Measurements from ENCODE around the gene ANKRD44.

DNA sequence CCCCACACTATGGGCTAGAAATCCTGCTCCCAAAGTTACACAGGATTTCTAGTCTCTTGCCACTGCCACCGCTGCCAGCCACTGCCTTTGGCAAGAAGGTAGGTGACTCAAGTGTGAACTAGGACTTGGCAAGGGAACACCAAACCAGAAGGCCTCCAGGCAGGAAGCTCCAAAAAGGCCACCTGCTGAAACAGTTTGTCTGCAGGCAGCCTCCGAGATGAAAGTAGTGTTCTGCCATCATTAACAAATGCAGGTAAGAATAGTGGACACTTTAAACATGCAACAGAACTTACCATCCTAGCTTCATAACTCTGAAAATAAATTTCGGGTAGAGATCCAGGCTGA lies 3.9 kb downstream of the ANKRD44 start:
- TF ChIP-seq CTCF (conservative IDR thresholded peaks at IDR 0.05 in 1 of 2, IDR thresholded peaks at IDR 0.05 in 1 of 2; ENCODE audit: extremely low read depth in 1 of 2, insufficient read depth in 1 of 2, low read depth in 1 of 2, low read length in 2 of 2) (no peak), EZH2 (IDR thresholded peaks at IDR 0.05; ENCODE audit: borderline replicate concordance, low read length) (no peak)

Measured in mammary epithelial cell (primary cell).